ENCODE measurements around the gene ANKH. TPM values are rescaled to one million over a fixed set of nuclear protein-coding genes. Genes with fewer than 3 reads are reported as not detected.

The ANKH gene
- total and polyA plus RNA-seq, 12 donors: 4.8 to 45.6 (median 30.9) TPM

DNA sequence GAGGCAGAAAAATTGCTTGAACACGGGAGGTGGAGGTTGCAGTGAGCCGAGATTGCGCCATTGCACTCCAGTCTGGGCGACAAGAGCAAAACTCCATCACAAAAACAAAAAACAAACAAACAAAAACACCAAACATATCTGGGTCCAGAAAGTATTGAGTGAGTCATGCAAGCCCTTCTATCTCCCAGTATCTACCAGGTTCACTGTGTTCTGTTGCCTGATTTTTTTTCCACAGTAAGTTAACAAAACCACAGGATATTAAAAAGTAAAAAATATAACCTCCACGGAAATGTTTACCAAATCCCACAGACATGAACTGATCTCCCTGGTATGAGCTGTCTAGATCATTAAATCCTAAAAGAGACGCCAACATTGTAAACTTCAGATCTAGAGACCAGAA, 94.4 kb downstream of the ANKH start:
- H3K4me3 ChIP-seq: no peak overlapping the region
- H3K27ac ChIP-seq: no peak overlapping the region
- no peak for DNase-seq
- no peaks in the 10 kb centered on the region for H3K27me3 ChIP-seq
- intact Hi-C loops (cut with DNase I): no loop called here
- no peaks in the 10 kb centered on the region for H3K36me3 ChIP-seq (replicated peaks in 1 of 2)
- H3K9me3 ChIP-seq (replicated peaks in 1 of 3): no peaks in the 10 kb centered on the region
- 81 to 89% (median 85%) methylated on average over 6 of the region's 6 CpGs for whole genome bisulfite sequencing, 4 donors
- no peak for TF ChIP-seq POLR2A (IDR thresholded peaks at IDR 0.05)
- TF ChIP-seq CTCF (IDR thresholded peaks at IDR 0.05): no peak
- no peaks in the 10 kb centered on the region for H3K4me1 ChIP-seq (replicated peaks in 1 of 2)

DNA sequence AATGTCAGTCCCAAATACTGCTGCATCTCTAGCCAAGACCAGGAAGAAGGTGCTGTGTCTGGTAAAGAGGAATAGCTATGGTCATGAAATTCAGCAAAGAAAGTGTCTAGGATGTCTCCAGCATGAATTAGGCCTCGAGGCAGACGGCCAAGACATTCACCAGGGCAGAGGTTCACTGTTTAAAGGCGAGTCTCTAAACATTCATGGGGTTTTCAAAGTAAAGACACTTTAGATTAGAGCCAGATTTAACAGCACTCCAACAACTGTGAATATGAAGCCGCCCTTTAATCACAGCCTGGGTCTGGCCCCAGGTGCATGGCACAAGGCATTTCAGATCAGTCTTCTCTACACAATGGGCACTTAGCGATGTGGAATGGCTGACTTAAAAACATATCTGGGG, 95.0 kb downstream of the ANKH start:
- H3K36me3 ChIP-seq (replicated peaks in 1 of 2): no peaks in the 10 kb centered on the region
- no peak for DNase-seq

GRCh38 chr5:14775857-14776256, 95.7 kb downstream of the ANKH start:
- 75 to 88% (median 84%) methylated on average over 7 of the region's 7 CpGs for WGBS, 4 donors
- Histone ChIP-seq H3K9me3 (replicated peaks in 1 of 3) (no peaks in the 10 kb centered on the region), H3K27ac (no peak overlapping the region), H3K4me1 (replicated peaks in 1 of 2) (no peaks in the 10 kb centered on the region), H3K27me3 (no peaks in the 10 kb centered on the region), H3K36me3 (replicated peaks in 1 of 2) (no peaks in the 10 kb centered on the region), H3K4me3 (no peak overlapping the region)
- TF ChIP-seq POLR2A (IDR thresholded peaks at IDR 0.05): no peak
- DNase-seq: no peak
- intact Hi-C loops (cut with DNase I): no loop called here

More for the DNA sequence above, 95.0 kb downstream of the ANKH start:
- Histone ChIP-seq H3K27me3 (no peaks in the 10 kb centered on the region), H3K9me3 (replicated peaks in 1 of 3) (no peaks in the 10 kb centered on the region), H3K4me3 (no peak overlapping the region), H3K27ac (no peak overlapping the region), H3K4me1 (replicated peaks in 1 of 2) (no peaks in the 10 kb centered on the region)
- WGBS, 4 donors: 68 to 85% (median 71%) methylated on average over 5 of the region's 5 CpGs
- intact Hi-C loops (cut with DNase I): no loop called here
- TF ChIP-seq CTCF (IDR thresholded peaks at IDR 0.05) (no peak), POLR2A (IDR thresholded peaks at IDR 0.05) (no peak)

DNA sequence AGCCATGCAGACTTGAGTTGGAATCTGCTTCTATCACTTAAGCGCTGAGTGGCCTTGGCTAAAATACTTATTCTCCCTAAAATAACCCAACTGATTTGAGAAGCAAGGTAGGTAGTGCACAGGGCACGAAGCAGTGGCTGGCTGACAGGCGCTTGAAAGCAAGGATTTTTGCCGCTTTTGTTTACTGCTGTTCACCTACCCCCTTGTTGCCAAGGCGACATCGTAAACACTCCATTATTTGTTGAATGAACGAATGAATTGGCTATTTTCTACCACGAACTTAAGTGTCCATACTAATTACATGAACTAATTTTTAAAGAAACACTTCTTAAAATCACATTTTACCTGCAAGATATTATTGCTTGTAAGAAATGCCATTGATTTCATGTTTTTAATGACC, 98.0 kb downstream of the ANKH start:
- H3K27me3 ChIP-seq: no peaks in the 10 kb centered on the region
- no peaks in the 10 kb centered on the region for H3K9me3 ChIP-seq (replicated peaks in 1 of 3)
- H3K4me3 ChIP-seq: no peak overlapping the region
- WGBS, 4 donors: 85 to 90% (median 86%) methylated on average over 8 of the region's 8 CpGs
- intact Hi-C loops (cut with DNase I): no loop called here
- TF ChIP-seq CTCF (IDR thresholded peaks at IDR 0.05): no peak
- no peak for TF ChIP-seq POLR2A (IDR thresholded peaks at IDR 0.05)
- DNase-seq: no peak
- no peaks in the 10 kb centered on the region for H3K4me1 ChIP-seq (replicated peaks in 1 of 2)
- no peaks in the 10 kb centered on the region for H3K36me3 ChIP-seq (replicated peaks in 1 of 2)
- no peak overlapping the region for H3K27ac ChIP-seq

GRCh38 chr5:14771972-14772371, 99.6 kb downstream of the ANKH start:
- Histone ChIP-seq H3K27ac (no peak overlapping the region), H3K4me3 (no peak overlapping the region), H3K27me3 (no peaks in the 10 kb centered on the region), H3K9me3 (replicated peaks in 1 of 3) (no peaks in the 10 kb centered on the region), H3K4me1 (replicated peaks in 1 of 2) (no peaks in the 10 kb centered on the region), H3K36me3 (replicated peaks in 1 of 2) (no peaks in the 10 kb centered on the region)
- no peak for DNase-seq
- intact Hi-C loops (cut with DNase I): no loop called here
- WGBS, 4 donors: 83 to 94% (median 89%) methylated on average over 3 of the region's 3 CpGs
- TF ChIP-seq CTCF (IDR thresholded peaks at IDR 0.05) (no peak), POLR2A (IDR thresholded peaks at IDR 0.05) (no peak)
